Uterus (tissue), 2 donors: ENCODE data around the gene TLE3.
"Not testable (repeated sequence)": the region's sequence is repeated elsewhere in the genome, so short reads cannot be mapped to it uniquely, and the experiment has no call there.

Source experiments
- CTCF ChIP-seq, 4 experiments: fragments of 200-600 bp in 2 of 4; fragments of 450-650 bp in 2 of 4; sonication (generic) in 2 of 4; IDR thresholded peaks; one replicate each; pipeline ENCODE4 v1.5.1; 2016 to 2019; ENCODE audit warnings: antibody characterized with exemption in 4 of 4, mild to moderate bottlenecking in 2 of 4, moderate library complexity in 1 of 4
- POLR2A ChIP-seq, 2 donors: fragments of 450-650 bp; IDR thresholded peaks; one replicate each; pipeline ENCODE4 v1.6.1; 2016; ENCODE audit warnings: antibody characterized with exemption in 2 of 2, mild to moderate bottlenecking in 1 of 2, moderate library complexity in 1 of 2

DNA sequence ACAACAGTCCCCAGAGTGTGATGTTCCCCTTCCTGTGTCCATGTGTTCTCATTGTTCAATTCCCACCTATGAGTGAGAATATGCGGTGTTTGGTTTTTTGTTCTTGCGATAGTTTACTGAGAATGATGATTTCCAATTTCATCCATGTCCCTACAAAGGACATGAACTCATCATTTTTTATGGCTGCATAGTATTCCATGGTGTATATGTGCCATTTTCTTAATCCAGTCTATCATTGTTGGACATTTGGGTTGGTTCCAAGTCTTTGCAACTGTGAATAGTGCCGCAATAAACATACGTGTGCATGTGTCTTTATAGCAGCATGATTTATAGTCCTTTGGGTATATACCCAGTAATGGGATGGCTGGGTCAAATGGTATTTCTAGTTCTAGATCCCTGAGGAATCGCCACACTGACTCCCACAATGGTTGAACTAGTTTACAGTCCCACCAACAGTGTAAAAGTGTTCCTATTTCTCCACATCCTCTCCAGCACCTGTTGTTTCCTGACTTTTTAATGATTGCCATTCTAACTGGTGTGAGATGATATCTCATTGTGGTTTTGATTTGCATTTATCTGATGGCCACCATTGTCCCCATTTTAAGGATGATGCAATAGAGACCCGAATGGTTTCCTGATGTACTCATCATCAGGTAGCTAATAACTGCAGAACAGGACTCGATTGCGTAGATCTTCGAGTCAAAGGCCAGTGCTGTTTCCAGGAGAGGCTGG is 15.0 kb upstream of the TLE3 start:
- not testable (repeated sequence) for TF ChIP-seq POLR2A, CTCF (IDR thresholded peaks at IDR 0.05)
